HepG2 (cell line): Measurements from ENCODE around the gene CDC42EP3. TPM values are rescaled to one million over a fixed set of nuclear protein-coding genes. Genes with fewer than 3 reads are reported as not detected.

Experiments
- ATAC-seq: fragments of 200-7000 bp; cut with Tn5 transposase; 3 replicates; pipeline ENCODE4 v1.9.1; 2020; ENCODE audit warnings: mild to moderate bottlenecking, moderate library complexity
- BruUV-seq: library from RNA; stranded (reverse); fragments of 400-500 nt; replicated peaks from 2 replicates; lab custom pipeline; 2021; lab: Mats Ljungman, UMichigan
- CTCF ChIA-PET: fragments of 300-600 bp; formaldehyde crosslinking; extraction: SDS; loops from one replicate; lab custom pipeline; 2021; ENCODE audit warnings: low total read pairs, inconsistent platforms, low intra/inter-chr PET ratio; lab: Yijun Ruan, JAX
- POLR2A ChIA-PET: fragments of 350-600 bp; sonication (Branson Sonifier 250); formaldehyde crosslinking; loops from one replicate; lab custom pipeline; 2020; ENCODE audit warnings: antibody characterized with exemption, inconsistent platforms; lab: Yijun Ruan, JAX
- DNase-seq: peaks from one replicate; pipeline ENCODE4 v3.0.0-alpha.2; 2015; ENCODE audit warnings: low spot score
- FAIRE-seq: peaks from 3 replicates; lab custom pipeline; 2011; peaks lifted over from hg19 to GRCh38; lab: Jason Lieb, UNC
- H2AFZ ChIP-seq: one replicate; pipeline ENCODE4 v1.6.1; 2011; ENCODE audit warnings: low read length, inconsistent platforms
- H3K27ac ChIP-seq: fragments of 300-600 bp; 3 replicates; pipeline ENCODE4 v1.8.0; 2011; ENCODE audit warnings: mixed run types, mild to moderate bottlenecking, mixed read lengths, low read length, inconsistent platforms; ENCODE audit not compliant: insufficient read depth; ENCODE audit errors: extremely low read length
- H3K27me3 ChIP-seq, 2 experiments: fragments of 200-600 bp in 1 of 2; 2 replicates in 1 of 2; 3 replicates in 1 of 2; pipeline versions ENCODE4 v1.6.0 to v1.8.0; 2011; ENCODE audit warnings: low read length in 2 of 2, mild to moderate bottlenecking in 2 of 2, moderate library complexity in 2 of 2, inconsistent platforms in 1 of 2; ENCODE audit not compliant: insufficient read depth in 2 of 2, control insufficient read depth in 1 of 2
- H3K36me3 ChIP-seq, 2 experiments: fragments of 200-600 bp in 1 of 2; replicated peaks in 1 of 2; 2 replicates in 1 of 2; 3 replicates in 1 of 2; pipeline versions ENCODE4 v1.5.1 to v1.8.0; 2011; ENCODE audit warnings: low read length in 2 of 2, inconsistent platforms in 1 of 2; ENCODE audit not compliant: insufficient read depth in 2 of 2, control insufficient read depth in 1 of 2
- H3K4me1 ChIP-seq: 2 replicates; pipeline ENCODE4 v1.5.1; 2012; ENCODE audit warnings: low read length, inconsistent platforms; ENCODE audit not compliant: insufficient read depth
- H3K4me2 ChIP-seq: 2 replicates; pipeline ENCODE4 v1.6.0; 2011; ENCODE audit warnings: low read depth, low read length, inconsistent platforms
- H3K4me3 ChIP-seq, 3 experiments: fragments of 200-600 bp in 1 of 3; sonication (generic), shearing (Covaris generic) in 1 of 3; replicated peaks in 1 of 3; 2 replicates each; pipeline ENCODE4 v1.5.1; 2011 to 2016; ENCODE audit warnings: low read length in 3 of 3, inconsistent platforms in 2 of 3, low read depth in 2 of 3, mild to moderate bottlenecking in 2 of 3, control low read depth in 1 of 3, mixed read lengths in 1 of 3; ENCODE audit not compliant: insufficient read depth in 1 of 3
- H3K79me2 ChIP-seq: one replicate; pipeline ENCODE4 v1.6.1; 2011; ENCODE audit warnings: low read length, inconsistent platforms; ENCODE audit not compliant: insufficient read depth
- H3K9ac ChIP-seq: 2 replicates; pipeline ENCODE4 v1.6.0; 2011; ENCODE audit warnings: mild to moderate bottlenecking, low read depth, low read length, inconsistent platforms; ENCODE audit not compliant: insufficient read depth
- H3K9me3 ChIP-seq: 2 replicates; pipeline ENCODE4 v1.5.1; 2012; ENCODE audit warnings: mild to moderate bottlenecking, low read length
- H4K20me1 ChIP-seq: 2 replicates; pipeline ENCODE4 v1.6.0; 2011; ENCODE audit warnings: inconsistent platforms, mild to moderate bottlenecking, low read length, moderate library complexity; ENCODE audit not compliant: insufficient read depth
- AKAP8 ChIP-seq: sonication (generic); formaldehyde crosslinking; IDR thresholded peaks from 2 replicates; pipeline ENCODE4 v1.5.1; 2020; ENCODE audit warnings: mild to moderate bottlenecking, missing genetic modification reagents
- FOXK1 ChIP-seq: sonication (generic); formaldehyde crosslinking; IDR thresholded peaks from 2 replicates; pipeline ENCODE4 v1.4.0; 2020; ENCODE audit warnings: low read depth, missing genetic modification reagents, borderline replicate concordance
- PAX8 ChIP-seq: sonication (generic); formaldehyde crosslinking; IDR thresholded peaks from 2 replicates; pipeline ENCODE4 v1.8.0; 2022; ENCODE audit warnings: mild to moderate bottlenecking, missing genetic modification reagents, borderline replicate concordance
- SCMH1 ChIP-seq: sonication (generic); formaldehyde crosslinking; IDR thresholded peaks from 2 replicates; pipeline ENCODE4 v1.9.0; 2021; ENCODE audit warnings: missing genetic modification reagents, mild to moderate bottlenecking, borderline replicate concordance
- ZNF576 ChIP-seq: sonication (generic); formaldehyde crosslinking; IDR thresholded peaks from 2 replicates; pipeline ENCODE4 v1.4.0; 2020; ENCODE audit warnings: mild to moderate bottlenecking, missing genetic modification reagents
- ZNF891 ChIP-seq: sonication (generic); formaldehyde crosslinking; IDR thresholded peaks from 2 replicates; pipeline ENCODE4 v1.5.0; 2020; ENCODE audit warnings: mild to moderate bottlenecking, missing genetic modification reagents
- ZZZ3 ChIP-seq: sonication (generic); formaldehyde crosslinking; IDR thresholded peaks from 2 replicates; pipeline ENCODE4 v1.4.0; 2020; ENCODE audit warnings: missing genetic modification reagents, mild to moderate bottlenecking, borderline replicate concordance
- WGBS: methylation state at CpG from one replicate; pipeline ENCODE4 v1.1.6; 2017; ENCODE audit warnings: low lambda C conversion rate; 5-methylcytosine and 5-hydroxymethylcytosine counted together
- in situ Hi-C: cut with HindIII; loops from 2 replicates; pipeline ENCODE4 v1.10.0; 2017; ENCODE audit warnings: low pct_unique_long_range_greater_than_20kb; ENCODE audit not compliant: extremely low pct_ligation_motif_present
- intact Hi-C: fragments of 100-400 bp; cut with micrococcal nuclease; formaldehyde crosslinking; loops from one replicate; pipeline ENCODE4 v1.10.0; 2022; ENCODE audit not compliant: unreplicated experiment
- polyA plus RNA-seq, 8 experiments: library from polyadenylated mRNA; depleted of rRNA in 3 of 8; stranded (reverse) in 7 of 8; unstranded in 1 of 8; fragments of >200 nt; fragmentation: Illumina TruSeq in 4 of 8; extraction: Trizol in 4 of 8; gene quantifications; 2 replicates each; pipeline versions ENCODE4 v1.2.1 to v1.2.3, GENCODE V29; 2011 to 2016; ENCODE audit warnings: low read depth in 4 of 8, missing spikeins in 1 of 8, mixed read lengths in 1 of 8; ENCODE audit not compliant: insufficient read depth in 1 of 8
- total RNA-seq, 5 experiments: library from RNA; depleted of rRNA; stranded (reverse); fragments of >200 nt; fragmentation: Illumina TruSeq; extraction: Trizol; gene quantifications; 2 replicates each; pipeline ENCODE4 v1.2.3, GENCODE V29; 2016; ENCODE audit warnings: low read depth in 1 of 5
- TF ChIP-seq, protein P1 (sequence below): sonication (generic); formaldehyde crosslinking; IDR thresholded peaks from 2 replicates; pipeline ENCODE4 v1.4.0; 2020; ENCODE audit warnings: mild to moderate bottlenecking, missing genetic modification reagents

CDC42EP3 gene
- total and polyA plus RNA-seq, 2 of the 13 experiments (the other 11 are each of a cell fraction or from before 2014, with no cell fraction given): 0.01 TPM; not detected in 1

DNA sequence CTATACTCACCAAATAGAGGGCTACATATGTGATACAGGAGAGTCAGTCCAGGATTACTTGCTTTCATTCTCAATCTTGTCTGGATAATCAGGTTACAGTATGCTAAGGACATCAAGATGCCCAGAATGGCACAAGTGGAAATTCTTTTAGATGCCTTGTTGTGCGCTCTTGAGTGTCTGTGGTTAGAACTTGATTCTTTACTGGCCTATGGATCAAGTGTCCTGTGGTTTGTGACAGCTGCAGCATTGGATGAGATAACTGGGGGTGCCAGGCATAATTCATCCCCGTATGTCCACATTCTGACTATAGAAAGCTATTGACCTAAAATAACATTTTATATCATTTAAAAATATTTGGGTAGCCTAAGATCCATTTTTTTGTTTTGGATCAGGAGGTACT is 40.1 kb downstream of the CDC42EP3 start:
- no peak overlapping the region for H3K9ac ChIP-seq
- in situ Hi-C loops (no loop called here), intact Hi-C loops (no loop called here)
- no peaks in the 10 kb centered on the region for H4K20me1 ChIP-seq
- no peaks in the 10 kb centered on the region for H3K79me2 ChIP-seq
- POLR2A ChIA-PET: no interaction called here
- H3K27me3 ChIP-seq: peaks cover 0 to 14% of the 10 kb centered on the region in 2 experiments; a peak in 2 of 5 replicates
- TF ChIP-seq ZZZ3 (CRISPR knock-in tag) (no peak), PAX8 (CRISPR knock-in tag) (no peak), FOXK1 (CRISPR knock-in tag) (no peak), ZNF576 (CRISPR knock-in tag) (no peak), ZNF891 (CRISPR knock-in tag) (no peak), SCMH1 (CRISPR knock-in tag) (no peak), AKAP8 (no peak)
- TF ChIP-seq, protein P1, sequence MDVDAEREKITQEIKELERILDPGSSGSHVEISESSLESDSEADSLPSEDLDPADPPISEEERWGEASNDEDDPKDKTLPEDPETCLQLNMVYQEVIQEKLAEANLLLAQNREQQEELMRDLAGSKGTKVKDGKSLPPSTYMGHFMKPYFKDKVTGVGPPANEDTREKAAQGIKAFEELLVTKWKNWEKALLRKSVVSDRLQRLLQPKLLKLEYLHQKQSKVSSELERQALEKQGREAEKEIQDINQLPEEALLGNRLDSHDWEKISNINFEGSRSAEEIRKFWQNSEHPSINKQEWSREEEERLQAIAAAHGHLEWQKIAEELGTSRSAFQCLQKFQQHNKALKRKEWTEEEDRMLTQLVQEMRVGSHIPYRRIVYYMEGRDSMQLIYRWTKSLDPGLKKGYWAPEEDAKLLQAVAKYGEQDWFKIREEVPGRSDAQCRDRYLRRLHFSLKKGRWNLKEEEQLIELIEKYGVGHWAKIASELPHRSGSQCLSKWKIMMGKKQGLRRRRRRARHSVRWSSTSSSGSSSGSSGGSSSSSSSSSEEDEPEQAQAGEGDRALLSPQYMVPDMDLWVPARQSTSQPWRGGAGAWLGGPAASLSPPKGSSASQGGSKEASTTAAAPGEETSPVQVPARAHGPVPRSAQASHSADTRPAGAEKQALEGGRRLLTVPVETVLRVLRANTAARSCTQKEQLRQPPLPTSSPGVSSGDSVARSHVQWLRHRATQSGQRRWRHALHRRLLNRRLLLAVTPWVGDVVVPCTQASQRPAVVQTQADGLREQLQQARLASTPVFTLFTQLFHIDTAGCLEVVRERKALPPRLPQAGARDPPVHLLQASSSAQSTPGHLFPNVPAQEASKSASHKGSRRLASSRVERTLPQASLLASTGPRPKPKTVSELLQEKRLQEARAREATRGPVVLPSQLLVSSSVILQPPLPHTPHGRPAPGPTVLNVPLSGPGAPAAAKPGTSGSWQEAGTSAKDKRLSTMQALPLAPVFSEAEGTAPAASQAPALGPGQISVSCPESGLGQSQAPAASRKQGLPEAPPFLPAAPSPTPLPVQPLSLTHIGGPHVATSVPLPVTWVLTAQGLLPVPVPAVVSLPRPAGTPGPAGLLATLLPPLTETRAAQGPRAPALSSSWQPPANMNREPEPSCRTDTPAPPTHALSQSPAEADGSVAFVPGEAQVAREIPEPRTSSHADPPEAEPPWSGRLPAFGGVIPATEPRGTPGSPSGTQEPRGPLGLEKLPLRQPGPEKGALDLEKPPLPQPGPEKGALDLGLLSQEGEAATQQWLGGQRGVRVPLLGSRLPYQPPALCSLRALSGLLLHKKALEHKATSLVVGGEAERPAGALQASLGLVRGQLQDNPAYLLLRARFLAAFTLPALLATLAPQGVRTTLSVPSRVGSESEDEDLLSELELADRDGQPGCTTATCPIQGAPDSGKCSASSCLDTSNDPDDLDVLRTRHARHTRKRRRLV (CRISPR knock-in tag): no peak
- H3K27ac ChIP-seq: no peak overlapping the region
- H3K9me3 ChIP-seq: no peaks in the 10 kb centered on the region
- ATAC-seq (no peak), DNase-seq (no peak), FAIRE-seq (no peak)
- WGBS: 32% methylated on average over 2 of the region's 2 CpGs
- H3K4me1 ChIP-seq: no peaks in the 10 kb centered on the region
- CTCF ChIA-PET: no interaction called here
- no peak overlapping the region for H2AFZ ChIP-seq
- H3K4me3 ChIP-seq: no peak overlapping the region
- H3K4me2 ChIP-seq: no peak overlapping the region
- BruUV-seq: no TSS peak
- no peaks in the 10 kb centered on the region for H3K36me3 ChIP-seq
